GM12801 (cell line): ENCODE data around the gene GBGT1.

ENCODE experiments used
- TF ChIP-seq, protein P1 (sequence below): IDR thresholded peaks from one replicate; pipeline ENCODE4 v1.5.1; 2011; ENCODE audit warnings: control low read depth; ENCODE audit not compliant: insufficient read length; ENCODE audit errors: extremely low read depth

The GBGT1 gene

GRCh38 chr9:133187561-133188005, 23.9 kb upstream of the GBGT1 start:
- TF ChIP-seq, protein P1, sequence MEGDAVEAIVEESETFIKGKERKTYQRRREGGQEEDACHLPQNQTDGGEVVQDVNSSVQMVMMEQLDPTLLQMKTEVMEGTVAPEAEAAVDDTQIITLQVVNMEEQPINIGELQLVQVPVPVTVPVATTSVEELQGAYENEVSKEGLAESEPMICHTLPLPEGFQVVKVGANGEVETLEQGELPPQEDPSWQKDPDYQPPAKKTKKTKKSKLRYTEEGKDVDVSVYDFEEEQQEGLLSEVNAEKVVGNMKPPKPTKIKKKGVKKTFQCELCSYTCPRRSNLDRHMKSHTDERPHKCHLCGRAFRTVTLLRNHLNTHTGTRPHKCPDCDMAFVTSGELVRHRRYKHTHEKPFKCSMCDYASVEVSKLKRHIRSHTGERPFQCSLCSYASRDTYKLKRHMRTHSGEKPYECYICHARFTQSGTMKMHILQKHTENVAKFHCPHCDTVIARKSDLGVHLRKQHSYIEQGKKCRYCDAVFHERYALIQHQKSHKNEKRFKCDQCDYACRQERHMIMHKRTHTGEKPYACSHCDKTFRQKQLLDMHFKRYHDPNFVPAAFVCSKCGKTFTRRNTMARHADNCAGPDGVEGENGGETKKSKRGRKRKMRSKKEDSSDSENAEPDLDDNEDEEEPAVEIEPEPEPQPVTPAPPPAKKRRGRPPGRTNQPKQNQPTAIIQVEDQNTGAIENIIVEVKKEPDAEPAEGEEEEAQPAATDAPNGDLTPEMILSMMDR = no peak

DNA sequence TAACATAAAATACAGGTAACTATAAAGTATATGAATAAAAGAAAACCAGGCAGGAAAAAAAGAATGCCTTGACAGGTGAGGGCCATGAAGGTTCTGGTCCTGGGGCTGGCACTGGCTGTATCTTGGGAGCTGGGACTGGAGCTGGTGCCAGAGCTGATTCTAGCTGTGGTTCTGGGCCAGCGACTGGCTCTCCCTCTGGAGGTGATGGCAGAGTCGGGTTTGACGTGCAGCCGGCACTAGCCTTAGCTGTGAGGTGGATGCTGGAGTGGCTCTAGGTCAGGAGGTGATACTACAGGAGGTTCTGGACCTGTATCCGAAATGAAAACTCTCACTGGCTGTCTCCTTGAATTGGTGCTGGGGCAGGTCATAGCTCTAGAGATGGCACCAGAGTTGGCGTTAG, 23.0 kb upstream of the GBGT1 start:
- TF ChIP-seq, protein P1 = no peak

DNA sequence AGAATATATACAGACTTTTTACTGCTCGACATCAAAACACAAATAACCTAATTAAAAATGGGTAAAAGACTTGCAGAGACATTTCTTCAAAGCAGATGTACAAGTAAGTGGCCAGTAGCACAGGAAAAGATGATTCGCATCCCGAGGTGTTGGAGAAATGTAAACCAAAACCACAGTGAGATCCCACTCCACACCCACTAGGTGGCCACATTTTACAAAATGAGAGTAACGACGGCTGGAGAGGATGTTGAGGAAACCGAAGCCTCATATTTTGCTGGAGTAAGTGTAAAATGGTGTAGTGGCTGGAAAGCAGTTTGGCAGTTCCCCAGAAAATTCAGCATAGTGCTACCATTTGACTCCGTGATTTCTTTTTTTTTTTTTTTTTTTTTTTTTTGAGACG, 21.3 kb upstream of the GBGT1 start:
- TF ChIP-seq, protein P1 = no peak

- TF ChIP-seq, protein P1 = no peak
Observed at GRCh38 chr9:133182151-133182550, 18.4 kb upstream of the GBGT1 start.

DNA sequence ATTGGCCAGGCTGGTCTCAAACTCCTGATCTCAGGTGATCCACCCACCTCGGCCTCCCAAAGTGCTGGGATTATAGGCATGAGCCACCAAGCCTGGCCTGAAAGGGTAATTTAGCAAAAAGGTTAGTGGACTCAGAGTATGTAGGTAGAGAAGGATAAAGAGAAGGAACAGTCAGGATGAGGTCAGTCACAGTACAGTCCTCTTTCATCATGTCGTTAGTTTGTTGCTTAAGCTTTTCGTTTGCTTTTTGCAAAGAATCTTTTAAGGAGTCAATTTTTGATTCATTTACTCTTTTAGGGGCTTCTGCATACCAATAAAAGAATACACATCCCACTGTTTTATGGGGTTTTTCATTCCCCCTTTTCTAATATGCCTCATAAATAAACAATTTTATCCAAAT, 17.8 kb upstream of the GBGT1 start:
- TF ChIP-seq, protein P1 = no peak

GRCh38 chr9:133180953-133181352, 17.2 kb upstream of the GBGT1 start:
- TF ChIP-seq, protein P1 = no peak

- TF ChIP-seq, protein P1 = no peak
Observed at GRCh38 chr9:133173056-133173455, 9.3 kb upstream of the GBGT1 start.
